ENCODE measurements around the gene TP53.

Gene TP53

DNA sequence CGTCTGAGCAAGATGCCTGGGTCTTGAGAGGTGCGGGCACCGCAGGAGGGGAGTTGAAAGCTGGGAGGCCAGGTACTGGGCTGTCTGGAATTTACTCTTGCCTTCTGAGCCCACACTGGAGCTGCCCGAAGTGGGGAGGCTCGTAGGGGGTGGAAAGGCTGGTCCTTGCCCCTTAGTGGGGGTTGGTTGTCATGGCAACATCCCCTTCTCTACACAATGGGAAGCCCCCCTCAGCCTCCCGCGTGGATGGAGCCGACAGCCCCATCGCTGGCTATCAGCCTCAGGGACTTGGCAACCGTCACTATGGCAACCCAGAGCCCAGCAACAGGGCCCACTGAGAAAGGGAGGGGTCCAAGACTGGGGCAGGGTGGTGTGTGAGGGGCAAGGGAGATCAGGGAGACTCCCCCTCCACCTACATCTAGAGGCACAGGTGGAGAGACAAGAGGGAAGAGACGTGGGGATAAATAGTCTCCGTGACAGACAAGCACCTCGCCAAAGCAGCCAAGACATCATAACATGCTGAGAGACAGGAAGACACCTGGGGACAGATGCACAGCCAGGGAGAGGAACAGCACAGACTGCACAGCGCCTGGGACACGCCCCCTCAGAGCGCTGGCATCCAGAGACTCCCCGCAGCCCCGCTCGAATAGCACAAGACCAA, 25.0 kb upstream of the TP53 start:
- no peak for DNase-seq

DNA sequence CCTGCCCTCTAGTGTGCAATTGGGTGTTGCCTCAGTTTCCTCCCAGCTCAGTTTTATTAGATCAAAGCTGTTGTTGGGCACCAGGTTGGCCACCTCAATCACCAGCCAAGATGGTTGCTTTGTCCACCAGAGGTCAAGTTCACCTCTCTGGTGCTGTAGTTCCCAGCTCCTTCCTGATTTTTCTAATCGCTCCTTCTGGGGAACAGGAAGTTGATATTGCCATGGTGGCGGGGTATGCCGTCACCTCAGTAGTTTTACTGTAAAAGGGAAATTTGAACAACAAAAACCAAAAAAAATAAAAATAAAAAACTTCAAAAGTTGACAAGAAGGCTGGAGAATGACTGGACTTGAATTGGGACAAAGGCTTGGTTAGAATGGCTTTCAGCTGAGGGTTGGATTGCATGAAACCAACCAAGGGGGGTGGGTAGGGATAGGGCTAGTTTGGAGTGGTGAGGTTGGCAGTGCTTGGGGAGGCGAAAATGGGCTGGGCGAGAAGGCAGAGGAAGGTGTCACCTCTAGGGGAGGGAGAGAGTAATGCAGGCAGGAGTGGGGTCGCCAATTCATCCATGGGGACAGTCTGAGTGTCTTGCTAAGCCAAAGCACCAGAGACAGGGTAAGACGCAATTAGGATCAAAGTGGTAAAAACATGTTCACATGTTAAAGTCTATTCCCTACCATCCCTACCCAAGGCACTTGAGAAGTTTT, 23.9 kb upstream of the TP53 start:
- no peak for TF ChIP-seq GATA1 (IDR thresholded peaks at IDR 0.05; ENCODE audit: low read depth, low read length)
- DNase-seq, result no peak

More for the DNA sequence above, 25.0 kb upstream of the TP53 start:
- TF ChIP-seq GATA1 (IDR thresholded peaks at IDR 0.05; ENCODE audit: low read depth, low read length), result no peak
- no peak for TF ChIP-seq POLR2A (IDR thresholded peaks at IDR 0.05; ENCODE audit: low read length)

DNA sequence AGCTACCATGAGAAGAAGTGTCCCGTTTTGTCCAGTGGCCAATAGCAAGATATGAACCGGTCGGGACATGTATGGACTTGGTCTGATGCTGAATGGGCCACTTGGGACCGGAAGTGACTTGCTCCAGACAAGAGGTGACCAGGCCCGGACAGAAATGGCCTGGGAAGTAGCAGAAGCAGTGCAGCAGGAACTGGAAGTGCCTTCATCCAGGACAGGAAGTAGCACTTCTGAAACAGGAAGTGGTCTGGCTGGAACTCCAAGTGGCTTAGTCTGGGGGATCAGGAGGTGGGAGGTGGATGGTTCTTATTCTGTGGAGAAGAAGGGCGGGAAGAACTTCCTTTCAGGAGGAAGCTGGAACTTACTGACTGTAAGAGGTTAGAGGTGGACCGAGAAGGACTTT, 23.0 kb upstream of the TP53 start:
- TF ChIP-seq GATA1 (IDR thresholded peaks at IDR 0.05; ENCODE audit: low read depth, low read length) (no peak), POLR2A (IDR thresholded peaks at IDR 0.05; ENCODE audit: low read length) (no peak)
- no peak for DNase-seq

GRCh38 chr17:7709031-7709430, 21.7 kb upstream of the TP53 start:
- no peak for DNase-seq
- TF ChIP-seq GATA1 (IDR thresholded peaks at IDR 0.05; ENCODE audit: low read depth, low read length), result no peak

DNA sequence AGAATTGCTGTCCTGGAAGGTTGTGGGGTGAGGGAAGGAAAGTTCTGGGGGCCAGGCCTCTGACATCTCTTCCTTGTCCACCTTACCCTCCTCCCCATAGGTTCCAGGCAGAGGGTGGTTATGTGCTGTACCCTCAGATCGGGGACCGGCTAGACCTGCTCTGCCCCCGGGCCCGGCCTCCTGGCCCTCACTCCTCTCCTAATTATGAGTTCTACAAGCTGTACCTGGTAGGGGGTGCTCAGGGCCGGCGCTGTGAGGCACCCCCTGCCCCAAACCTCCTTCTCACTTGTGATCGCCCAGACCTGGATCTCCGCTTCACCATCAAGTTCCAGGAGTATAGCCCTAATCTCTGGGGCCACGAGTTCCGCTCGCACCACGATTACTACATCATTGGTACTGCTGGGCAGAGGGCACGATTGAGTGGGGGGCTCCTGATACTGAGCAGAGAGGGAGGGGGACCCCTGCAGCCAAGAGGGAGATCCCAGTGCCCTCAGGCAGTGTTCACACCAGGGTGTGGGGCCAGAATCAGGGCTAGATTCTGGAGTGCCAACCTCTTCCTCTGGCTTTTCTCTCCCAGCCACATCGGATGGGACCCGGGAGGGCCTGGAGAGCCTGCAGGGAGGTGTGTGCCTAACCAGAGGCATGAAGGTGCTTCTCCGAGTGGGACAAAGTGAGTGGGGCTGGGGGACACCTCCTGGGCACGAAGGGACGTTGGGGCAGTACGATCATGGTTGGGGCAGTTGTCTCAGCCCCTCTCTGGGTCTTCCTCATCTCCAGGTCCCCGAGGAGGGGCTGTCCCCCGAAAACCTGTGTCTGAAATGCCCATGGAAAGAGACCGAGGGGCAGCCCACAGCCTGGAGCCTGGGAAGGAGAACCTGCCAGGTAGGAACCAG, 20.8 kb upstream of the TP53 start:
- no peak for TF ChIP-seq GATA1 (IDR thresholded peaks at IDR 0.05; ENCODE audit: low read depth, low read length)
- no peak for TF ChIP-seq POLR2A (IDR thresholded peaks at IDR 0.05; ENCODE audit: low read length)
- DNase-seq, result no peak

DNA sequence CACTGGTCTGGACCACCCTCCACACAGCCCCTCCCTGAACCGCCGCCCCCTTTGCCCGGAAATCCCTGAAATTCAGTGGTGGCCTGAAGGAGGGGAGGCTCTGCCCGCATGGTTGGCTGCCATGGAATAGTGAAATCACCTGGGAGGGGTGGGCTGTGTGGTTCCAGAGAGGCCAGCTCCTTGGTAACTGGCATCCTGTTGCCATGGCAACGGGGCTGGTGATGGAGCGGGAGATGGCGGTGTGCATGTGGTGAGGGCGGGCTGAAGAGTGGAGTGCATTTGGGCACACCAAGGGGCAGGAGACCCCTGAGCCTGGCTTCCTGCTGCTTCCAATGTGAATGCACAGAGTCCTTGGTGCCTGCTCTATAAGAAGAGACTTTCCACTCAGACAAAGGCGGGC, 20.2 kb upstream of the TP53 start:
- TF ChIP-seq POLR2A (IDR thresholded peaks at IDR 0.05; ENCODE audit: low read length) (no peak), GATA1 (IDR thresholded peaks at IDR 0.05; ENCODE audit: low read depth, low read length) (no peak)

DNA sequence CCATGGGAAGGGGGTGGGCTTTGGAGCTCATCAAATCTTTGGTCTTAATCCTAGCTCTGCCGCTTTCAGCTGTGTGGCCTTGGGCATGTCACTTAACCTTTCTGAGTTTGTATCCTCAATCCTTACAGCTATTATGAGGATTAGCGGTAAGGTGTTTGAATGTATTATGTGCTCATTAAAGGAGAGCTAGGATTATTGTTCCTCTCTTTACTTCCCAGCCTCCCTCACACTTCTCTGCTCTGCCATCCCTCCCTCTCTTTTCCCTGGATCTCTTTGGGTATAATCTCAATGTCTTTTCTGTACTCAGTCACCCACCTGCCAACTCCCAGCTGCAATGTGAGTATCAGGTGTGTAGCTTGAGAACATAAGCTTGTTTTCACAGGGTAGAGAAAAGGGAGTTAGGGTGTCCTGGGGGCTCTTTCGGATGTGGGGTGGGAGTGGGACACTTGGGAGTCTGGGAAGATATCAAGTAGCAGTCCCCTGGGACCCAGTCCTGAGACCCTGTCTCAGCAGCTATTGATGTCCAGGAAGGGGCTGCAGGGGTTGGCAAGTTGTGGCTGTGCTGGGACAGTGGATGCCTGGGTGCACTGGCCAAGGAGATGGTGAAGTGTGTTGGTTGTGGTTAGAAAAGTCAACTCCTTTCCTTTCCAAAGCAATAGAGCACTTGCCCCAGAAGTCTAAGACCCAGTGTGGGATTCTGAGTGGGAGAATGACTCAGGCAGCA, 19.5 kb upstream of the TP53 start:
- no peak for DNase-seq
- TF ChIP-seq POLR2A (IDR thresholded peaks at IDR 0.05; ENCODE audit: low read length), result no peak
- no peak for TF ChIP-seq GATA1 (IDR thresholded peaks at IDR 0.05; ENCODE audit: low read depth, low read length)

More for the DNA sequence above, 20.2 kb upstream of the TP53 start:
- no peak for DNase-seq

DNA sequence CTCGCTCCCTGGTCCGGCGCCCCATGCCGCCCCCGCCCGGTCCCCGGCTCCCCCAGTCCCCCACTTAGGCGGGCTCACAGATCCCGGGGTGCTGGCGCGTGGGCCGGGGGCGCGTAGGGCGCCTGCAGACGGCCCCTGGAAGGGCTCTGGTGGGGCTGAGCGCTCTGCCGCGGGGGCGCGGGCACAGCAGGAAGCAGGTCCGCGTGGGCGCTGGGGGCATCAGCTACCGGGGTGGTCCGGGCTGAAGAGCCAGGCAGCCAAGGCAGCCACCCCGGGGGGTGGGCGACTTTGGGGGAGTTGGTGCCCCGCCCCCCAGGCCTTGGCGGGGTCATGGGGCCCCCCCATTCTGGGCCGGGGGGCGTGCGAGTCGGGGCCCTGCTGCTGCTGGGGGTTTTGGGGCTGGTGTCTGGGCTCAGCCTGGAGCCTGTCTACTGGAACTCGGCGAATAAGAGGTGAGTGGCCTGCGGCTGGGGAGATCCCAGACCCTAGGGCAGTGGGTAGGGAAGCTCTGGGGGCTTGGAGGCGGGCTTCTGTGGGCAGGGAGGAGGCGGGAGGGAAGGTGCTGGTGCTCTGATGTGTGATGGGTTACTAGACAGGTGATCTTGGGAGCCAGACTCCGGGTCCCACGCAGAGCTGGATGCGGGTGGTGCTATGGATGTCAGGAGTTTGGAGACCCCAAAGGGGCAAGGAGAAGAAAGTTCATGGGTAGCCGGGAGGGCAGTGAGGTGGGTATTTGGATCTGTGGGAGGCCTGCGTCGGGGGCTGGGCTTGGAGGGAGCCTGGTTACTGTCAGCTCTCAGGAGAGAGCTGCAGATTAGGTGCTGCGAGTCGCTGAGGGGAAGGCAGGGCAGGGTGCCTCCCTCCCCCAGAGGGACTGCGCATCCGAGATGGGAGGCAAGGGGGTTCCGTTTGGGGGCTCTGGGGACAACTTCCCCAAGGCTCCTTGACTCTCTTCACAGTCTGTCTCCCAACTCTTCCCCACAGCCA, 18.3 kb upstream of the TP53 start:
- no peak for TF ChIP-seq GATA1 (IDR thresholded peaks at IDR 0.05; ENCODE audit: low read depth, low read length)
- TF ChIP-seq POLR2A (IDR thresholded peaks at IDR 0.05; ENCODE audit: low read length), result no peak
- no peak for DNase-seq

DNA sequence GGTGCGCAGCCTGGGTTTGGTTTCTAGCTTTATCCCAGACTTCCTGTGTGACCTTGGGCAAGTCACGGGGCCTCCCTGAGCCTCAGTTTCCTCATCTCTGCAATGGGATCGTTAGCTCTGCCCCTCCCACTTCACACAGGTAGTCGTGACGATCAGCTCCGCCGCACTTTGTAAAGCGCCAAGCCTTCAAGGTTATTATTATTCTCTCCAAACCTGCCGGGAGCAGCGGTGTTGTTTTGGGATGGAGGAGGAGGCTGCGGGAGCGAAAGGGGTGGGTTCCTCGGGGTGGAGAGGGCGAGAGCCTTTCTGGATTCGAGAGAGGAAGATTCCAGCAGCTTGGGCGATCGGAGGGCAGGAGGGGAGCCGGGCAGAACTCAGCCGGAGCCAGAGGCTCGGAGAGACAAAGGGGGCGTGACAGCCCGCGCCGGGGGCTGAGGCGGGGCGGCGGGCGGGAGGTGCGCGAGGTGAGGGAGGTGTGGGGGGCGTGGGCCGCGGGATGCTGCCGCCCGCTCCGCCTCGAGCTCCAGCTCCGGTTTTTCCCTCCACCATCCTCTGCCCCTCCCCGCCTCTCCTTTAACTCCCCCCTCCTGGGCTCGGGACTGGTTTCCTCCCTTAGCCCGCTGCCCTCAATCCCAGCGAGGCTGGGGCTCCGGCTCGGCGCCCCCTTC, 17.4 kb upstream of the TP53 start, which contains the start of gene EFNB3:
Gene EFNB3 (plus strand): TSS at position 602 of the 668 bp plus-strand sequence. CDS start 397 bp downstream, outside the sequence.
- TF ChIP-seq GATA1 (IDR thresholded peaks at IDR 0.05; ENCODE audit: low read depth, low read length) (no peak), POLR2A (IDR thresholded peaks at IDR 0.05; ENCODE audit: low read length) (no peak)
- no peak for DNase-seq

GRCh38 chr17:7703584-7704479, 16.5 kb upstream of the TP53 start:
- TF ChIP-seq POLR2A (IDR thresholded peaks at IDR 0.05; ENCODE audit: low read length), result no peak
- no peak for TF ChIP-seq GATA1 (IDR thresholded peaks at IDR 0.05; ENCODE audit: low read depth, low read length)
- peak; percentile 45 to 66 for DNase-seq

DNA sequence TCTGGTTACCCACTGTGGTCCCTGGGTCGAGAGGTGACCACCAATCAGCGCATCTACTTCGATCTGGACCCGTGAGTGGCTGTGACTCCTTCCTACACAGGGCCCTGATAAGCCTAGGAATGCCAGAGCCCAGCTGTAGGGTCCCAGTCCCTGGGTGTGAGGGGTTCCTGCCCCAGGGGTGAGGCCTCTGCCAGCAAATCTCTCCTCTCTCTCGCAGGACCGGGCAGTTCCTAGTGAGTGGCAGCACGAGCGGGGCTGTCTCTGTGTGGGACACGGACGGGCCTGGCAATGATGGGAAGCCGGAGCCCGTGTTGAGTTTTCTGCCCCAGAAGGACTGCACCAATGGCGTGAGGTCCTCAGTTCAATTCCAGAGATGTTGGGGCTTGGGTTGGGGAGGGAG, 15.5 kb upstream of the TP53 start:
- no peak for DNase-seq
- TF ChIP-seq GATA1 (IDR thresholded peaks at IDR 0.05; ENCODE audit: low read depth, low read length) (no peak), POLR2A (IDR thresholded peaks at IDR 0.05; ENCODE audit: low read length) (no peak)
